Bronchial epithelial cell (primary cell): Measurements from ENCODE around the gene MYO9A. TPM values are rescaled to one million over a fixed set of nuclear protein-coding genes. Genes with fewer than 3 reads are reported as not detected.

Experiments used
- DNase-seq: peaks from one replicate; pipeline ENCODE4 v3.0.0-alpha.2; 2010; ENCODE audit warnings: low read depth
- FAIRE-seq: peaks from 2 replicates; lab custom pipeline; 2011; peaks lifted over from hg19 to GRCh38; lab: Jason Lieb, UNC
- H3K27me3 ChIP-seq: 2 replicates; pipeline ENCODE4 v1.5.1; 2011; ENCODE audit warnings: low read length; ENCODE audit not compliant: control insufficient read depth, insufficient read depth
- H3K36me3 ChIP-seq: 2 replicates; pipeline ENCODE4 v1.5.1; 2011; ENCODE audit warnings: low read length; ENCODE audit not compliant: control insufficient read depth, insufficient read depth
- H3K4me3 ChIP-seq: 2 replicates; pipeline ENCODE4 v1.5.1; 2011; ENCODE audit warnings: mild to moderate bottlenecking, low read depth, low read length, control low read depth
- CTCF ChIP-seq: IDR thresholded peaks from 2 replicates; pipeline ENCODE4 v1.5.1; 2011; ENCODE audit warnings: mild to moderate bottlenecking, moderate library complexity, low read length, control low read depth, inconsistent platforms; ENCODE audit not compliant: insufficient read depth, severe bottlenecking
- total RNA-seq: library from RNA; depleted of rRNA; stranded (reverse); fragments of >200 nt; gene quantifications from 2 replicates; pipeline ENCODE4 v1.2.1, GENCODE V29; 2014

Gene MYO9A
- total RNA-seq, 1 donor from 2014 or later, result 29.7 TPM

GRCh38 chr15:72124218-72124617 lies 6.3 kb upstream of the MYO9A start:
- TF ChIP-seq CTCF, result no peak

GRCh38 chr15:72117486-72118016 lies 399 bp downstream of the MYO9A start:
- FAIRE-seq, result no peak

More at GRCh38 chr15:72124218-72124617, 6.3 kb upstream of the MYO9A start:
- H3K27me3 ChIP-seq, result no peaks in the 10 kb centered on the region
- DNase-seq (no peak), FAIRE-seq (no peak)
- H3K36me3 ChIP-seq, result no peaks in the 10 kb centered on the region
- no peak overlapping the region for H3K4me3 ChIP-seq

GRCh38 chr15:72116731-72117485 lies 1.0 kb downstream of the MYO9A start:
- FAIRE-seq, result no peak
- TF ChIP-seq CTCF, result no peak

More at GRCh38 chr15:72117486-72118016, 399 bp downstream of the MYO9A start:
- Histone ChIP-seq H3K36me3 (no peaks in the 10 kb centered on the region), H3K4me3 (peak overlapping the region; percentile 98), H3K27me3 (no peaks in the 10 kb centered on the region)
- peak; percentile 52 for DNase-seq
- no peak for TF ChIP-seq CTCF

DNA sequence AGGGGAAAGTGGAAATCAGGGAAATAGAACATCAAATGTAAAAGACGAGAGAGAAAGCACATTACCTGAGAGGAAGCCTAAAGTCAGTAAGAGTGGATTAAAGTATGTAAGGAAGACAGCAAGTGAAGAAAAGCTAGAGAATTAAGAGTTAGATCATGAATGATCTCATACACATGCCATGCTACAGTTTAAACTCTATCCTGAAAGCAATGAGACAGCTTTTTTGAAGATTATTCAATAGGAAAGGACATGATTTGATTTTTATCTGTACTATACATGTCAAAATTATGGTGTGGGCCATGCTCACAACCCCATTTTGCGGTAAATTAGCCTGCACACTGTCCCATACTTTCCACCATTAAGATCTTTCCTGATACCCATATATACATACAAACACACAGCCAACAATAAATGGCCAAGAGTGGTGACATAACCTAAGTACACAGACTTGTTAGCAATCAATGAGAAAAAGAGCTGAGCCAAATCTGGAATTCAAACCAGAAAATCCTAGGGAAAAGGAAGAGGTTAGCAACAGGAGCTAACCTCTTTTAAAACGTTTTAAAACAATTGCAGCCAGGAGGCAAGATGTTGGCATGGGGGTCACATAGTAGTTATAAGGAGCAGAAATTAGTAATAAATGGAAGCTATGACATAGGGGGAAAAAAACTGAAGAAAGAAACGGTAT lies 4.5 kb downstream of the MYO9A start:
- H3K36me3 ChIP-seq, result no peaks in the 10 kb centered on the region
- DNase-seq (no peak), FAIRE-seq (no peak)
- H3K27me3 ChIP-seq, result no peaks in the 10 kb centered on the region
- no peak for TF ChIP-seq CTCF
- H3K4me3 ChIP-seq, result no peak overlapping the region

More at GRCh38 chr15:72116731-72117485, 1.0 kb downstream of the MYO9A start:
- Histone ChIP-seq H3K27me3 (no peaks in the 10 kb centered on the region), H3K36me3 (no peaks in the 10 kb centered on the region), H3K4me3 (peak overlapping the region; percentile 98)
- DNase-seq, result peak; percentile 22

DNA sequence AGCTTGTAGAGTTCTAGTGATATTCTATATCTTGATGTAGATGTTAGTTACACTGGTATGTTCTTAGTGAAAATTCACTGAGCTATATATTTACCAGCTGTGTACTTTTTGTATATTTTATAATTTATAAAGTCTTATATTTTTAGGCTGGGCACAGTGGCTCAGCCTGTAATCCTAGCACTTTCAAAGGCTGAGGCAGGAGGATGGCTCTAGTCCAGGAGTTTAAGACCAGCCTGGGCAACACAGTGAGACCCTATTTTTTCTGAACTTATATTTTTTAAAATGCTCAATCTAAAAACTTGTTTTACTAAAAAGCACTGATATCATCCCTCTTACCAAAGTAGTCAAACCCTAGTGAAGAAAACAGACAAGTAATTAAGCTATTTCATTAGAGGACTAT lies 5.1 kb downstream of the MYO9A start:
- H3K4me3 ChIP-seq, result no peak overlapping the region
- DNase-seq (no peak), FAIRE-seq (no peak)

More for the DNA sequence above, 5.1 kb downstream of the MYO9A start:
- no peaks in the 10 kb centered on the region for H3K36me3 ChIP-seq
- no peaks in the 10 kb centered on the region for H3K27me3 ChIP-seq
- TF ChIP-seq CTCF, result no peak
